Uterus (tissue), 4 donors: ENCODE results near the gene NID2. TPM values are rescaled to one million over a fixed set of nuclear protein-coding genes. Genes with fewer than 3 reads are reported as not detected.
A peak's percentile ranks its signal among the peaks of the same experiment; 100 is the strongest.

Experiments used
- DNase-seq, 2 donors: peaks; one replicate each; pipeline ENCODE4 v3.0.0-alpha.2; 2019 to 2020
- H3K27ac ChIP-seq, 2 donors: fragments of 200-600 bp; sonication (generic); 1 replicate in 1 of 2; 2 replicates in 1 of 2; pipeline ENCODE4 v1.5.1; 2016 to 2018
- H3K27me3 ChIP-seq, 2 donors: fragments of 200-600 bp; sonication (generic); one replicate each; pipeline ENCODE4 v1.5.1; 2018 to 2019; ENCODE audit warnings: control low read depth in 1 of 2
- H3K36me3 ChIP-seq, 2 donors: fragments of 200-600 bp; sonication (generic); one replicate each; pipeline ENCODE4 v1.5.1; 2019; ENCODE audit warnings: control low read depth in 1 of 2
- H3K4me1 ChIP-seq, 2 donors: fragments of 200-600 bp; sonication (generic); one replicate each; pipeline ENCODE4 v1.5.1; 2018 to 2019; ENCODE audit warnings: control low read depth in 1 of 2
- H3K4me3 ChIP-seq, 2 donors: fragments of 200-600 bp; sonication (generic); 1 replicate in 1 of 2; 2 replicates in 1 of 2; pipeline ENCODE4 v1.5.1; 2018 to 2019; ENCODE audit warnings: mild to moderate bottlenecking in 1 of 2
- H3K9me3 ChIP-seq, 2 donors: fragments of 200-600 bp; sonication (generic); one replicate each; pipeline ENCODE4 v1.5.1; 2019; ENCODE audit warnings: control low read depth in 1 of 2
- CTCF ChIP-seq, 4 experiments: fragments of 200-600 bp in 2 of 4; fragments of 450-650 bp in 2 of 4; sonication (generic) in 2 of 4; IDR thresholded peaks; one replicate each; pipeline ENCODE4 v1.5.1; 2016 to 2019; ENCODE audit warnings: antibody characterized with exemption in 4 of 4, mild to moderate bottlenecking in 2 of 4, moderate library complexity in 1 of 4
- POLR2A ChIP-seq, 2 donors: fragments of 450-650 bp; IDR thresholded peaks; one replicate each; pipeline ENCODE4 v1.6.1; 2016; ENCODE audit warnings: antibody characterized with exemption in 2 of 2, mild to moderate bottlenecking in 1 of 2, moderate library complexity in 1 of 2
- intact Hi-C: fragments of 100-400 bp; cut with DNase I; formaldehyde crosslinking; loops from one replicate; pipeline ENCODE4 v1.15.1; 2023; ENCODE audit warnings: low total_unique reads
- total RNA-seq, 4 donors: library from RNA; depleted of rRNA in 3 of 4; stranded (reverse); fragments of >200 nt in 3 of 4; gene quantifications; one replicate each; pipeline versions ENCODE4 v1.1.0 to v1.2.4, GENCODE V29; 2014 to 2023
- donor health status: DM: yes; HTN: yes; CAD: no.

Gene NID2
- total RNA-seq, 4 donors from 2014 or later, result 8.2 to 92.6 (median 32.4) TPM

- no peaks in the 10 kb centered on the region for H3K27me3 ChIP-seq
- intact Hi-C loops, result no loop called here
- peaks cover 14 to 15% of the 10 kb centered on the region in 2 donors for H3K4me1 ChIP-seq
- H3K9me3 ChIP-seq, result no peaks in the 10 kb centered on the region
- no peaks in the 10 kb centered on the region for H3K36me3 ChIP-seq
- TF ChIP-seq POLR2A (IDR thresholded peaks at IDR 0.05) (no peak), CTCF (IDR thresholded peaks at IDR 0.05) (no peak)
- DNase-seq, result no peak
- H3K4me3 ChIP-seq, result no peak overlapping the region
- peak overlapping the region; percentile 49 to 56 for H3K27ac ChIP-seq
Observed at GRCh38 chr14:52061390-52061789, 7.5 kb downstream of the NID2 start.

GRCh38 chr14:52060080-52060479 is 8.8 kb downstream of the NID2 start:
- Histone ChIP-seq H3K36me3 (no peaks in the 10 kb centered on the region), H3K4me3 (no peak overlapping the region), H3K27me3 (no peaks in the 10 kb centered on the region), H3K4me1 (peaks cover 14 to 15% of the 10 kb centered on the region in 2 donors), H3K27ac (peak overlapping the region; percentile 49 to 71), H3K9me3 (no peaks in the 10 kb centered on the region)
- peak in 1 of 2 donors; percentile 49 for DNase-seq
- intact Hi-C loops, result no loop called here
- TF ChIP-seq POLR2A (IDR thresholded peaks at IDR 0.05), result no peak
- TF ChIP-seq CTCF (IDR thresholded peaks at IDR 0.05), result no peak

- intact Hi-C loops, result no loop called here
- Histone ChIP-seq H3K9me3 (no peaks in the 10 kb centered on the region), H3K4me1 (peaks cover 14 to 15% of the 10 kb centered on the region in 2 donors), H3K27ac (peak overlapping the region; percentile 49 to 71), H3K36me3 (no peaks in the 10 kb centered on the region), H3K4me3 (no peak overlapping the region), H3K27me3 (no peaks in the 10 kb centered on the region)
- DNase-seq, result no peak
- TF ChIP-seq POLR2A (IDR thresholded peaks at IDR 0.05), result no peak
- TF ChIP-seq CTCF (IDR thresholded peaks at IDR 0.05), result no peak
Observed at GRCh38 chr14:52059649-52060048, 9.2 kb downstream of the NID2 start.

- Histone ChIP-seq H3K27ac (peak overlapping the region; percentile 47 to 61), H3K27me3 (no peaks in the 10 kb centered on the region), H3K9me3 (no peaks in the 10 kb centered on the region), H3K4me3 (no peak overlapping the region), H3K4me1 (peaks cover 8 to 18% of the 10 kb centered on the region in 2 donors), H3K36me3 (no peaks in the 10 kb centered on the region)
- TF ChIP-seq CTCF (IDR thresholded peaks at IDR 0.05), result no peak
- no peak for TF ChIP-seq POLR2A (IDR thresholded peaks at IDR 0.05)
- intact Hi-C loops, result no loop called here
- no peak for DNase-seq
Observed at GRCh38 chr14:52058341-52058740, 10.5 kb downstream of the NID2 start.

- TF ChIP-seq POLR2A (IDR thresholded peaks at IDR 0.05), result no peak
- no peak for TF ChIP-seq CTCF (IDR thresholded peaks at IDR 0.05)
- H3K9me3 ChIP-seq, result no peaks in the 10 kb centered on the region
- H3K27ac ChIP-seq, result peak overlapping the region; percentile 8 to 9
- H3K4me1 ChIP-seq, result peaks cover 10 to 15% of the 10 kb centered on the region in 2 donors
- H3K27me3 ChIP-seq, result no peaks in the 10 kb centered on the region
- no peaks in the 10 kb centered on the region for H3K36me3 ChIP-seq
- intact Hi-C loops, result no loop called here
- no peak for DNase-seq
- no peak overlapping the region for H3K4me3 ChIP-seq
Observed at GRCh38 chr14:52055167-52055566, 13.7 kb downstream of the NID2 start.
